ENCODE data around the gene TTLL10. TPM values are rescaled to one million over a fixed set of nuclear protein-coding genes. Genes with fewer than 3 reads are reported as not detected.
"Not testable (repeated sequence)": the region's sequence is repeated elsewhere in the genome, so short reads cannot be mapped to it uniquely, and the experiment has no call there.

TTLL10 gene
- total RNA-seq, 2 experiments from 2014 or later: not detected

- ChIA-PET CTCF (no interaction called here), POLR2A (no interaction called here)
- no peaks in the 10 kb centered on the region for H3K4me1 Mint-ChIP-seq (ENCODE audit: low read depth)
- intact Hi-C loops (cut with micrococcal nuclease): no loop called here
- peak overlapping the region; percentile 26 for H3K4me3 Mint-ChIP-seq
- no peak for DNase-seq
- no peak overlapping the region for H3K27ac Mint-ChIP-seq
- peaks cover 5% of the 10 kb centered on the region for H3K27me3 Mint-ChIP-seq
- no peaks in the 10 kb centered on the region for H3K36me3 Mint-ChIP-seq
- no peaks in the 10 kb centered on the region for H3K9me3 Mint-ChIP-seq
Observed at GRCh38 chr1:1181129-1181937, 7.7 kb downstream of the TTLL10 start.

DNA sequence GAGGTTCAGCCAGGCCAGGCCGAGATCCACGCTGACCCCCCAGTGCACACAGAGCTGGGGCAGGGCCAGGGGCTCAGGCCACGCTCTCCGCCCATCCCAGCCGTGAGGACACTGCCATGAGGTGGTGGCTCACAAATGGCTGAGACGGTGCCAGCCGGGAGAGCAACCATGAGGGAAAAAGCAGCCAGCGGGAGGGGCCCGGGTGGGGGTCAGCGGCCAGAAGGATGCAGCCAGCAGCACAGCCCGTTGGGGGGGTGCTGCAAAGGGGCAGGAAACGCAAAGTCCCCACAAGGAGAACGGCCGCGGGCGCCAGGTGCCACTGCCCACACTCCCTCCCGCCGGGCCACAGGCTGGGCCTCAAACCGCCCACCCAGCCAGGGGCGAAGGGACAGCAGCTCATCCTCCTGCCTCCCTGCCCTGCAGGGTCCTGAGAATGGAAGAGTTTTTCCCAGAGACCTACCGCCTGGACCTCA, 8.3 kb downstream of the TTLL10 start:
- ChIA-PET CTCF (no interaction called here), POLR2A (no interaction called here)
- intact Hi-C loops (cut with micrococcal nuclease): no loop called here
- Mint-ChIP-seq H3K4me1 (ENCODE audit: low read depth) (no peaks in the 10 kb centered on the region), H3K27me3 (peaks cover 5% of the 10 kb centered on the region), H3K36me3 (no peaks in the 10 kb centered on the region), H3K9me3 (no peaks in the 10 kb centered on the region), H3K4me3 (no peak overlapping the region), H3K27ac (no peak overlapping the region)
- no peak for DNase-seq

GRCh38 chr1:1182491-1183220, 9.0 kb downstream of the TTLL10 start:
- H3K27ac Mint-ChIP-seq: no peak overlapping the region
- H3K4me1 Mint-ChIP-seq (ENCODE audit: low read depth): no peaks in the 10 kb centered on the region
- peaks cover 5% of the 10 kb centered on the region for H3K27me3 Mint-ChIP-seq
- no peak for DNase-seq
- ChIA-PET CTCF (no interaction called here), POLR2A (no interaction called here)
- H3K36me3 Mint-ChIP-seq: no peaks in the 10 kb centered on the region
- no peaks in the 10 kb centered on the region for H3K9me3 Mint-ChIP-seq
- intact Hi-C loops (cut with micrococcal nuclease): no loop called here
- no peak overlapping the region for H3K4me3 Mint-ChIP-seq

DNA sequence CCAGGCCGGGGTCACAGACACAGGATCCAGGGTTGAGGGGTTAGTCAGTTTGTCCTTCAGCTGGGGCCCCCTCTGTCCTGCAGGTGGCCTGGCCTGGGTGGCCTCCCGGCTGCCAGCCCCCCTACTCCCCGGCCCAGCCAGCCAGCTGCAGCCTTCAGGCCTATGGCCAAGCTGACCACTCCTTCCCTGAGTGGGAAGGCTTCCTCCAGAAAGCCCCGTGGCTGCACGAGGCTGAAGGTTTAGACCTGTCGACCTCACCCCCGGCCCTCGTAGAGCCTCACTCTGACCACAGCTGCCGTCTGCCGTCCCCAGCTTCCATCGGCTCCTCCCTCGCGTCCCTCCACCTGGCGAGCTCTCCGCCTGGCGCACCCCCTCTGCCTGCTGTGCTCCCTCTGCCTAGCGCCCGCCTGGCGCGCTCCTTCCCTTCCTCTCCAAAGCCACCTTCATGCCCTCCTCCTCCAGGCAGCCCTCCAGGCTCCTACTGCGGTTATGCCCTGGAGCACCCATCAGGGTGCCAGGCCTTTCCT, 9.6 kb downstream of the TTLL10 start:
- intact Hi-C loops (cut with micrococcal nuclease): no loop called here
- Mint-ChIP-seq H3K36me3 (no peaks in the 10 kb centered on the region), H3K27me3 (peaks cover 5% of the 10 kb centered on the region), H3K4me3 (no peak overlapping the region), H3K4me1 (ENCODE audit: low read depth) (no peaks in the 10 kb centered on the region), H3K27ac (no peak overlapping the region), H3K9me3 (no peaks in the 10 kb centered on the region)
- no peak for DNase-seq
- POLR2A ChIA-PET: no interaction called here
- CTCF ChIA-PET: no interaction called here

DNA sequence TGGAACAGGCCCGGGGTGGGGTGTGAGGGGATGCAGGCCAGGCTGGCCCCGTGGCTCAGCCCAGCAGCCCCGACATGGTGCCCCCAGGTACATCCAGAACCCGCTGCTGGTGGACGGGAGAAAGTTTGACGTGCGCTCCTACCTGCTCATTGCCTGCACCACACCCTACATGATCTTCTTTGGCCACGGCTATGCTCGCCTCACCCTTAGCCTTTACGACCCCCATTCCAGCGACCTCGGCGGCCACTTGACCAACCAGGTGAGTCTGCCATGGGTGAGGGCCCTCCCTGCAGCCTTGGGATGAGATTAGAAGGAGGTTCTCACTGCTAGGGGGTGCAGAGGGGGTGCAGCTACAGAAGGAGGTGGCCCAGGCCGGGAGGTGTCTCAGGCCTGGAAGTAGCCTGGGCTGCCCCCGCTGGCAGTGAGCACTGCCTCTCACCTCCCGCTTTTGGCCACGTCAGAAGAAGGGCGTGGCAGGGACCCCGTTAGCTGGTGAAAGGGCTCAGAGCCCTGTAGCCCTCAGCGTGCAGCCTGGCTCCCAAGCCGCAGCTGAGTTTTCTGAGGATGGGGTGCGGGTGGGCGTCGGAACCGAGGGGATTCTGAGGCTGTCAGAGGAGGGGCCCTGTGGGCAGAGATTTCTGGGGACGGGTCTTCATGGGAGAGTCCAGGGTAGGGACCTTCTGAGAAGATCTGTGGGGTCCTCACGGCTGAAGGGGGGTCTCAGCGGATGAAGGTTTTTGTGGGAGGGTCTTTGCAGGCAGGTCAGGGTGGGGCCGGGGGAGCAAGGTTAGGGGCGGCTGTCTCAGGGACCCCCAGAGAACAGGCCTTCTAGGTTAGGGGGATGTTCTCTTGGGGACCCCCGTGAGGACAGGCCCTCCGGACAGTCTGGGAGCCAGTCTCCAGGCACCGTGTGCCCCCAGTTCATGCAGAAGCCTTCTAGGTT, 10.4 kb downstream of the TTLL10 start:
- Mint-ChIP-seq H3K27ac (no peak overlapping the region), H3K36me3 (no peaks in the 10 kb centered on the region), H3K4me3 (no peak overlapping the region), H3K9me3 (no peaks in the 10 kb centered on the region), H3K4me1 (ENCODE audit: low read depth) (no peaks in the 10 kb centered on the region), H3K27me3 (peaks cover 5% of the 10 kb centered on the region)
- intact Hi-C loops (cut with micrococcal nuclease): no loop called here
- DNase-seq: no peak
- CTCF ChIA-PET: no interaction called here
- POLR2A ChIA-PET: no interaction called here

DNA sequence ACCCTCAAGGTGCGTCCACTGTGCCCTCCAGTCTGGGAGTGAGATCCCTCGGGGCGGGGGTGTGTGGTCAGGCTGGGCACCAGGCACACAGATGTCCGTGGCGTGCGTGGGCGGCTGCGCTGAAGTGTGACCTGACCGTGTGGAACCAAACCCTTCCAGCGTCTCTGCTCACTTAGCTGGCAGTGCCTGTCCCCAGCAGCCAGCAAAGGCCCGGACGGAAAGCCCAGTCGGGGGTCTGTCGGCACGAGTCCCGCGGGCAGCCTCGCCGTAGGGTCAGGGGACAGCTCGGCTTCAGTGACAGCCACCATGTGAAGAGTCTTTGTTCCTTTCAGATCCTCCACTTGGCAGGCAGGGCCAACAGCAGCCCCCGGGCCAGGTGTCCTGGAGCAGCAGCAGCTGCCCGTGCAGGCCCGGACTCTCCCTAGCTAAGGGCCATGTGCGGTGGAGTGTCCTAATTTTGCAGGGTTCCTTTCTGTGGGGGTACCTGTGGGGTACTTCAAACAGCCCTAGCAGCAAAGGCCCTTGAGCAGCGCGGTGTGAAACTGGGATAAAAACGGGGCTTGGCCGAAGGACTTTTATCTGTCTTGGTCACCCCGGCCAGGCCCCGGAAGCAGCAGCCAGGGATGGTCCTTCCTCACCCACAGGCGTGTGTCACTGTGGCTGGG, 11.6 kb downstream of the TTLL10 start:
- no peak for DNase-seq
- ChIA-PET POLR2A (interaction anchor here (1.1 kb wide), 1 partner anchor 20 kb away, joined by 3 read pairs; no protein-coding TSS in a partner anchor), CTCF (no interaction called here)
- Mint-ChIP-seq H3K9me3 (no peaks in the 10 kb centered on the region), H3K27ac (no peak overlapping the region), H3K4me3 (no peak overlapping the region), H3K36me3 (no peaks in the 10 kb centered on the region), H3K27me3 (peaks cover 5% of the 10 kb centered on the region), H3K4me1 (ENCODE audit: low read depth) (no peaks in the 10 kb centered on the region)
- intact Hi-C loops (cut with micrococcal nuclease): no loop called here

GRCh38 chr1:1187938-1188337, 14.3 kb downstream of the TTLL10 start:
- intact Hi-C loops (cut with micrococcal nuclease): no loop called here
- no peaks in the 10 kb centered on the region for H3K27me3 Mint-ChIP-seq
- CTCF ChIA-PET: no interaction called here
- H3K4me3 Mint-ChIP-seq: no peak overlapping the region
- H3K4me1 Mint-ChIP-seq (ENCODE audit: low read depth): no peaks in the 10 kb centered on the region
- no peak for DNase-seq
- H3K9me3 Mint-ChIP-seq: peaks cover 5% of the 10 kb centered on the region
- POLR2A ChIA-PET: no interaction called here
- no peaks in the 10 kb centered on the region for H3K36me3 Mint-ChIP-seq
- H3K27ac Mint-ChIP-seq: no peak overlapping the region

GRCh38 chr1:1189111-1189510, 15.4 kb downstream of the TTLL10 start:
- intact Hi-C loops (cut with micrococcal nuclease): no loop called here
- ChIA-PET CTCF (no interaction called here), POLR2A (no interaction called here)
- Mint-ChIP-seq H3K9me3 (peaks cover 6% of the 10 kb centered on the region), H3K27ac (no peak overlapping the region), H3K4me3 (no peak overlapping the region), H3K4me1 (ENCODE audit: low read depth) (no peaks in the 10 kb centered on the region), H3K27me3 (no peaks in the 10 kb centered on the region), H3K36me3 (no peaks in the 10 kb centered on the region)
- no peak for DNase-seq

GRCh38 chr1:1191734-1192133, 18.1 kb downstream of the TTLL10 start:
- H3K27me3 Mint-ChIP-seq: no peaks in the 10 kb centered on the region
- POLR2A ChIA-PET: no interaction called here
- no peak for DNase-seq
- H3K4me1 Mint-ChIP-seq (ENCODE audit: low read depth): peaks cover 3% of the 10 kb centered on the region
- CTCF ChIA-PET: interaction anchor here (1.8 kb wide), 1 partner anchor 69 kb away, joined by 6 read pairs; no protein-coding TSS in a partner anchor
- H3K36me3 Mint-ChIP-seq: no peaks in the 10 kb centered on the region
- H3K27ac Mint-ChIP-seq: no peak overlapping the region
- intact Hi-C loops (cut with micrococcal nuclease): no loop called here
- peaks cover 17% of the 10 kb centered on the region for H3K9me3 Mint-ChIP-seq
- H3K4me3 Mint-ChIP-seq: no peak overlapping the region

DNA sequence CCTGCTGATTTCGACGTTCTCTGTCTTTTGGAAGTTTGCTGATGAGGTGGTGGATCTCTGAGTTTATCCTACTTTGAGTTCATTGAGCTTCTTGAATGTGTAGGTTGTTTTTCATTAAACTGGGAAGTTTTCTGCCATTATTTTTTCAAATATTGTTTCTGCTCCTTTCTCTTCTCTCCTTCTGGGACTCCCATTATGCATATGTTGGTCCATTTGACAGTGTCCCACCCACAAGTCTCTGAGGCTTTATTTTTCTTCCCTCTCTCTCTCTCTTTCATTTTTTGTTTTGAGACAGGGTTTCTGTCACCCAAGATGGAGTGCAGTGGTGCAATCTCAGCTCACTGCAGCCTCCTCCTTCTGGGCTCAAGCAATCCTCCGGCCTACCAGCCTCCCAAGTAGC, 21.0 kb downstream of the TTLL10 start:
- peak overlapping the region; percentile 5 for H3K27ac Mint-ChIP-seq
- peaks cover 6% of the 10 kb centered on the region for H3K4me1 Mint-ChIP-seq (ENCODE audit: low read depth)
- H3K27me3 Mint-ChIP-seq: no peaks in the 10 kb centered on the region
- intact Hi-C loops (cut with micrococcal nuclease): no loop called here
- no peak for DNase-seq
- H3K9me3 Mint-ChIP-seq: peaks cover 17% of the 10 kb centered on the region
- no peaks in the 10 kb centered on the region for H3K36me3 Mint-ChIP-seq
- POLR2A ChIA-PET: no interaction called here
- no peak overlapping the region for H3K4me3 Mint-ChIP-seq
- CTCF ChIA-PET: interaction anchor here (0.6 to 0.8 kb wide), 2 partner anchors 21 to 65 kb away, joined by 3 read pairs; no protein-coding TSS in a partner anchor

- CTCF ChIA-PET: interaction anchor here (1.4 kb wide), 1 partner anchor 73 kb away, joined by 6 read pairs; no protein-coding TSS in a partner anchor
- POLR2A ChIA-PET; intact Hi-C loops (cut with micrococcal nuclease); H3K27me3 Mint-ChIP-seq; H3K27ac Mint-ChIP-seq; DNase-seq; H3K4me3 Mint-ChIP-seq; H3K36me3 Mint-ChIP-seq: not testable (repeated sequence)
- Mint-ChIP-seq H3K9me3 (peaks cover 17% of the 10 kb centered on the region), H3K4me1 (ENCODE audit: low read depth) (peaks cover 12% of the 10 kb centered on the region)
Observed at GRCh38 chr1:1195726-1196125, 22.0 kb downstream of the TTLL10 start.
